K562 (cell line): ENCODE measurements around the gene CCDC92. TPM values are rescaled to one million over a fixed set of nuclear protein-coding genes. Genes with fewer than 3 reads are reported as not detected.

Experiments
- CBFB ChIP-seq: sonication (generic); formaldehyde crosslinking; IDR thresholded peaks from 2 replicates; pipeline ENCODE4 v1.4.0; 2020; ENCODE audit warnings: mild to moderate bottlenecking, missing genetic modification reagents
- EGR1 ChIP-seq: fragments of 450-650 bp; conservative IDR thresholded peaks from 2 replicates; pipeline ENCODE4 v1.6.1; 2017; ENCODE audit warnings: mild to moderate bottlenecking
- HCFC1 ChIP-seq: IDR thresholded peaks from 2 replicates; pipeline ENCODE4 v1.6.1; 2012; ENCODE audit warnings: low read depth, low read length, improper control_type of control experiment
- HMG20B ChIP-seq: fragments of 250-450 bp; sonication (Bioruptor Pico); IDR thresholded peaks from 2 replicates; pipeline ENCODE4 v1.5.0; 2021; ENCODE audit warnings: mild to moderate bottlenecking
- KLF13 ChIP-seq: fragments of 450-650 bp; IDR thresholded peaks from 2 replicates; pipeline ENCODE4 v1.6.1; 2016; ENCODE audit warnings: missing genetic modification characterization, low read depth, mild to moderate bottlenecking, missing compliant biosample characterization, moderate library complexity, borderline replicate concordance
- LARP7 ChIP-seq: fragments of 450-650 bp; IDR thresholded peaks from 2 replicates; pipeline ENCODE4 v1.6.1; 2016
- MCM2 ChIP-seq: fragments of 450-650 bp; IDR thresholded peaks from 2 replicates; pipeline ENCODE4 v1.6.1; 2017; ENCODE audit warnings: low read depth, mild to moderate bottlenecking
- MIER1 ChIP-seq: fragments of 450-650 bp; IDR thresholded peaks from 2 replicates; pipeline ENCODE4 v1.6.1; 2016; ENCODE audit warnings: antibody characterized with exemption, mild to moderate bottlenecking, low read depth
- NR2F6 ChIP-seq: fragments of 450-650 bp; formaldehyde crosslinking; IDR thresholded peaks from 2 replicates; pipeline ENCODE4 v1.4.0; 2020; ENCODE audit warnings: mild to moderate bottlenecking
- NRF1 ChIP-seq, 2 experiments: fragments of 450-650 bp; IDR thresholded peaks in 1 of 2; conservative IDR thresholded peaks in 1 of 2; 2 replicates each; pipeline ENCODE4 v1.6.1; 2014; ENCODE audit warnings: mild to moderate bottlenecking in 2 of 2
- OTX1 ChIP-seq: fragments of 450-650 bp; formaldehyde crosslinking; IDR thresholded peaks from 2 replicates; pipeline ENCODE4 v1.4.0; 2022; ENCODE audit warnings: mild to moderate bottlenecking
- PHTF2 ChIP-seq: fragments of 250-450 bp; sonication (Bioruptor Pico); IDR thresholded peaks from 2 replicates; pipeline ENCODE4 v1.5.0; 2021; ENCODE audit warnings: mild to moderate bottlenecking
- POLR2A ChIP-seq: fragments of 450-650 bp; conservative IDR thresholded peaks from 2 replicates; pipeline ENCODE4 v1.6.1; 2016
- SAFB ChIP-seq: fragments of 200-400 bp; formaldehyde crosslinking; IDR thresholded peaks from 2 replicates; pipeline ENCODE4 v1.6.1; 2017; ENCODE audit warnings: low read depth, low read length, borderline replicate concordance
- SNIP1 ChIP-seq: fragments of 450-650 bp; IDR thresholded peaks from 2 replicates; pipeline ENCODE4 v1.7.1; 2017; ENCODE audit warnings: low read depth, mild to moderate bottlenecking
- SRSF3 ChIP-seq: fragments of 200-400 bp; formaldehyde crosslinking; IDR thresholded peaks from 2 replicates; pipeline ENCODE4 v1.6.1; 2016; ENCODE audit warnings: mild to moderate bottlenecking, low read length, moderate library complexity; ENCODE audit not compliant: insufficient read depth
- ZNF133 ChIP-seq: fragments of 250-450 bp; sonication (Bioruptor Pico); IDR thresholded peaks from 2 replicates; pipeline ENCODE4 v1.4.0; 2020; ENCODE audit warnings: mild to moderate bottlenecking
- polyA plus RNA-seq, 8 experiments: library from polyadenylated mRNA; depleted of rRNA in 4 of 8; stranded (reverse) in 5 of 8; unstranded in 3 of 8; fragments of >200 nt; fragmentation: Nextera tagmentation in 2 of 8; fragmentation: Illumina TruSeq in 1 of 8; extraction: Ambion mirVana in 2 of 8; extraction: Trizol in 1 of 8; gene quantifications; 2 replicates each; pipeline versions ENCODE4 v1.2.1 to v1.2.3, GENCODE V29; 2011 to 2014; ENCODE audit warnings: inconsistent platforms in 1 of 8, missing spikeins in 1 of 8
- total RNA-seq, 7 experiments: library from RNA; depleted of rRNA in 6 of 7; stranded (reverse); fragments of >200 nt in 6 of 7; fragmentation: Illumina TruSeq in 2 of 7; extraction: Trizol in 2 of 7; gene quantifications; 2 replicates each; pipeline versions ENCODE4 v1.2.1 to v1.2.3, GENCODE V29; 2011 to 2021; ENCODE audit warnings: low replicate concordance in 1 of 7
- TF ChIP-seq, protein P1 (sequence below), 2 experiments: fragments of 450-650 bp in 1 of 2; sonication (generic) in 1 of 2; formaldehyde crosslinking in 1 of 2; IDR thresholded peaks; 2 replicates each; pipeline versions ENCODE4 v1.7.1 to v1.9.0; 2016 to 2022; ENCODE audit warnings: inconsistent platforms in 1 of 2, mild to moderate bottlenecking in 1 of 2, missing genetic modification reagents in 1 of 2
- TF ChIP-seq, protein P2 (sequence below): fragments of 250-450 bp; sonication (Bioruptor Pico); IDR thresholded peaks from 2 replicates; pipeline ENCODE4 v1.8.0; 2022; ENCODE audit warnings: moderate library complexity, mild to moderate bottlenecking, inconsistent platforms
- TF ChIP-seq, protein P3 (sequence below): sonication (generic); formaldehyde crosslinking; IDR thresholded peaks from 2 replicates; pipeline ENCODE4 v1.8.0; 2023; ENCODE audit warnings: mild to moderate bottlenecking, missing genetic modification reagents

CCDC92 gene
- total and polyA plus RNA-seq, 9 of the 15 experiments (the other 6 are each of a cell fraction or from before 2014, with no cell fraction given), result 0.27 to 5.9 (median 2.1) TPM

DNA sequence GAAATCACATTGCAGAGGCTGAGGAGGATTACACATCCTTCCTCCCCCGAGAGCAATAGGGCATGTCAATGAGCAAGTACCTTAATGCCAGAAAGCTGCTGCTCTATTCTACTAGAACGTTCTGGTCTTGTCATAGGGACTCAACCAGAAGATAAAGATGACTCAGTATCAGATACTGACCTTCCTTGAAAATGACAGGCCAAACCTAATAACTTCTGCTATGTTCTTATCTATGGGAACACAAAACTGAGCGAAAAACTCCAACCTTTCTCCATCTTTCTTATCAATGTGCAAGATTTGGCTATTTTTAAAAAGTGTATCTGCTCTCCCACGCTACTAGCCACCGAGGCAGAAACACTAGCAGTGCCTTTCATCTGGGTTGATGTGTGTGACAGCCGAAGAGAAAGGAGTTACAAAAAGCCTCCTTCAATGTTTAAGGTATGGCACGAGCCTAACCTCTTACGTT is 5.5 kb downstream of the CCDC92 start (continued):
- TF ChIP-seq, protein P1, sequence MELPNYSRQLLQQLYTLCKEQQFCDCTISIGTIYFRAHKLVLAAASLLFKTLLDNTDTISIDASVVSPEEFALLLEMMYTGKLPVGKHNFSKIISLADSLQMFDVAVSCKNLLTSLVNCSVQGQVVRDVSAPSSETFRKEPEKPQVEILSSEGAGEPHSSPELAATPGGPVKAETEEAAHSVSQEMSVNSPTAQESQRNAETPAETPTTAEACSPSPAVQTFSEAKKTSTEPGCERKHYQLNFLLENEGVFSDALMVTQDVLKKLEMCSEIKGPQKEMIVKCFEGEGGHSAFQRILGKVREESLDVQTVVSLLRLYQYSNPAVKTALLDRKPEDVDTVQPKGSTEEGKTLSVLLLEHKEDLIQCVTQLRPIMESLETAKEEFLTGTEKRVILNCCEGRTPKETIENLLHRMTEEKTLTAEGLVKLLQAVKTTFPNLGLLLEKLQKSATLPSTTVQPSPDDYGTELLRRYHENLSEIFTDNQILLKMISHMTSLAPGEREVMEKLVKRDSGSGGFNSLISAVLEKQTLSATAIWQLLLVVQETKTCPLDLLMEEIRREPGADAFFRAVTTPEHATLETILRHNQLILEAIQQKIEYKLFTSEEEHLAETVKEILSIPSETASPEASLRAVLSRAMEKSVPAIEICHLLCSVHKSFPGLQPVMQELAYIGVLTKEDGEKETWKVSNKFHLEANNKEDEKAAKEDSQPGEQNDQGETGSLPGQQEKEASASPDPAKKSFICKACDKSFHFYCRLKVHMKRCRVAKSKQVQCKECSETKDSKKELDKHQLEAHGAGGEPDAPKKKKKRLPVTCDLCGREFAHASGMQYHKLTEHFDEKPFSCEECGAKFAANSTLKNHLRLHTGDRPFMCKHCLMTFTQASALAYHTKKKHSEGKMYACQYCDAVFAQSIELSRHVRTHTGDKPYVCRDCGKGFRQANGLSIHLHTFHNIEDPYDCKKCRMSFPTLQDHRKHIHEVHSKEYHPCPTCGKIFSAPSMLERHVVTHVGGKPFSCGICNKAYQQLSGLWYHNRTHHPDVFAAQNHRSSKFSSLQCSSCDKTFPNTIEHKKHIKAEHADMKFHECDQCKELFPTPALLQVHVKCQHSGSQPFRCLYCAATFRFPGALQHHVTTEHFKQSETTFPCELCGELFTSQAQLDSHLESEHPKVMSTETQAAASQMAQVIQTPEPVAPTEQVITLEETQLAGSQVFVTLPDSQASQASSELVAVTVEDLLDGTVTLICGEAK (IDR thresholded peaks at IDR 0.05), result no peak
- TF ChIP-seq, protein P1 (CRISPR knock-in tag; IDR thresholded peaks at IDR 0.05), result no peak
- TF ChIP-seq ZNF133 (CRISPR knock-in tag), result no peak
- no peak for TF ChIP-seq SRSF3
- TF ChIP-seq HCFC1, result no peak
- TF ChIP-seq SNIP1, result no peak
- TF ChIP-seq NRF1 (conservative IDR thresholded peaks at IDR 0.05 in 1 of 2, IDR thresholded peaks at IDR 0.05 in 1 of 2), result no peak
- TF ChIP-seq, protein P2, sequence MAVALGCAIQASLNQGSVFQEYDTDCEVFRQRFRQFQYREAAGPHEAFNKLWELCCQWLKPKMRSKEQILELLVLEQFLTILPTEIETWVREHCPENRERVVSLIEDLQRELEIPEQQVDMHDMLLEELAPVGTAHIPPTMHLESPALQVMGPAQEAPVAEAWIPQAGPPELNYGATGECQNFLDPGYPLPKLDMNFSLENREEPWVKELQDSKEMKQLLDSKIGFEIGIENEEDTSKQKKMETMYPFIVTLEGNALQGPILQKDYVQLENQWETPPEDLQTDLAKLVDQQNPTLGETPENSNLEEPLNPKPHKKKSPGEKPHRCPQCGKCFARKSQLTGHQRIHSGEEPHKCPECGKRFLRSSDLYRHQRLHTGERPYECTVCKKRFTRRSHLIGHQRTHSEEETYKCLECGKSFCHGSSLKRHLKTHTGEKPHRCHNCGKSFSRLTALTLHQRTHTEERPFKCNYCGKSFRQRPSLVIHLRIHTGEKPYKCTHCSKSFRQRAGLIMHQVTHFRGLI (CRISPR knock-in tag), result no peak
- TF ChIP-seq, protein P3, sequence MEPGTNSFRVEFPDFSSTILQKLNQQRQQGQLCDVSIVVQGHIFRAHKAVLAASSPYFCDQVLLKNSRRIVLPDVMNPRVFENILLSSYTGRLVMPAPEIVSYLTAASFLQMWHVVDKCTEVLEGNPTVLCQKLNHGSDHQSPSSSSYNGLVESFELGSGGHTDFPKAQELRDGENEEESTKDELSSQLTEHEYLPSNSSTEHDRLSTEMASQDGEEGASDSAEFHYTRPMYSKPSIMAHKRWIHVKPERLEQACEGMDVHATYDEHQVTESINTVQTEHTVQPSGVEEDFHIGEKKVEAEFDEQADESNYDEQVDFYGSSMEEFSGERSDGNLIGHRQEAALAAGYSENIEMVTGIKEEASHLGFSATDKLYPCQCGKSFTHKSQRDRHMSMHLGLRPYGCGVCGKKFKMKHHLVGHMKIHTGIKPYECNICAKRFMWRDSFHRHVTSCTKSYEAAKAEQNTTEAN (CRISPR knock-in tag), result no peak
- no peak; the same call in 1 of the 2 replicates for TF ChIP-seq EGR1
- no peak for TF ChIP-seq OTX1 (CRISPR knock-in tag)
- no peak for TF ChIP-seq CBFB
- TF ChIP-seq MIER1, result no peak
- no peak for TF ChIP-seq POLR2A
- no peak for TF ChIP-seq MCM2
- no peak for TF ChIP-seq LARP7
- TF ChIP-seq HMG20B (CRISPR knock-in tag), result no peak
- TF ChIP-seq KLF13 (tag), result no peak
- TF ChIP-seq PHTF2, result no peak
- TF ChIP-seq NR2F6 (CRISPR knock-in tag), result no peak
- no peak for TF ChIP-seq SAFB
